HepG2 (cell line): Measurements from ENCODE around the gene TLNRD1. TPM values are rescaled to one million over a fixed set of nuclear protein-coding genes. Genes with fewer than 3 reads are reported as not detected.
A peak's percentile ranks its signal among the peaks of the same experiment; 100 is the strongest.

Experiments
- ATAC-seq: fragments of 200-7000 bp; cut with Tn5 transposase; 3 replicates; pipeline ENCODE4 v1.9.1; 2020; ENCODE audit warnings: mild to moderate bottlenecking, moderate library complexity
- BruUV-seq: library from RNA; stranded (reverse); fragments of 400-500 nt; replicated peaks from 2 replicates; lab custom pipeline; 2021; lab: Mats Ljungman, UMichigan
- CTCF ChIA-PET: fragments of 300-600 bp; formaldehyde crosslinking; extraction: SDS; loops from one replicate; lab custom pipeline; 2021; ENCODE audit warnings: low total read pairs, inconsistent platforms, low intra/inter-chr PET ratio; lab: Yijun Ruan, JAX
- POLR2A ChIA-PET: fragments of 350-600 bp; sonication (Branson Sonifier 250); formaldehyde crosslinking; loops from one replicate; lab custom pipeline; 2020; ENCODE audit warnings: antibody characterized with exemption, inconsistent platforms; lab: Yijun Ruan, JAX
- DNase-seq: peaks from one replicate; pipeline ENCODE4 v3.0.0-alpha.2; 2015; ENCODE audit warnings: low spot score
- FAIRE-seq: peaks from 3 replicates; lab custom pipeline; 2011; peaks lifted over from hg19 to GRCh38; lab: Jason Lieb, UNC
- H2AFZ ChIP-seq: one replicate; pipeline ENCODE4 v1.6.1; 2011; ENCODE audit warnings: low read length, inconsistent platforms
- H3K27ac ChIP-seq: fragments of 300-600 bp; 3 replicates; pipeline ENCODE4 v1.8.0; 2011; ENCODE audit warnings: mixed run types, mild to moderate bottlenecking, mixed read lengths, low read length, inconsistent platforms; ENCODE audit not compliant: insufficient read depth; ENCODE audit errors: extremely low read length
- H3K27me3 ChIP-seq, 2 experiments: fragments of 200-600 bp in 1 of 2; 2 replicates in 1 of 2; 3 replicates in 1 of 2; pipeline versions ENCODE4 v1.6.0 to v1.8.0; 2011; ENCODE audit warnings: low read length in 2 of 2, mild to moderate bottlenecking in 2 of 2, moderate library complexity in 2 of 2, inconsistent platforms in 1 of 2; ENCODE audit not compliant: insufficient read depth in 2 of 2, control insufficient read depth in 1 of 2
- H3K36me3 ChIP-seq, 2 experiments: fragments of 200-600 bp in 1 of 2; replicated peaks in 1 of 2; 2 replicates in 1 of 2; 3 replicates in 1 of 2; pipeline versions ENCODE4 v1.5.1 to v1.8.0; 2011; ENCODE audit warnings: low read length in 2 of 2, inconsistent platforms in 1 of 2; ENCODE audit not compliant: insufficient read depth in 2 of 2, control insufficient read depth in 1 of 2
- H3K4me1 ChIP-seq: 2 replicates; pipeline ENCODE4 v1.5.1; 2012; ENCODE audit warnings: low read length, inconsistent platforms; ENCODE audit not compliant: insufficient read depth
- H3K4me2 ChIP-seq: 2 replicates; pipeline ENCODE4 v1.6.0; 2011; ENCODE audit warnings: low read depth, low read length, inconsistent platforms
- H3K4me3 ChIP-seq, 3 experiments: fragments of 200-600 bp in 1 of 3; sonication (generic), shearing (Covaris generic) in 1 of 3; replicated peaks in 1 of 3; 2 replicates each; pipeline ENCODE4 v1.5.1; 2011 to 2016; ENCODE audit warnings: low read length in 3 of 3, inconsistent platforms in 2 of 3, low read depth in 2 of 3, mild to moderate bottlenecking in 2 of 3, control low read depth in 1 of 3, mixed read lengths in 1 of 3; ENCODE audit not compliant: insufficient read depth in 1 of 3
- H3K79me2 ChIP-seq: one replicate; pipeline ENCODE4 v1.6.1; 2011; ENCODE audit warnings: low read length, inconsistent platforms; ENCODE audit not compliant: insufficient read depth
- H3K9ac ChIP-seq: 2 replicates; pipeline ENCODE4 v1.6.0; 2011; ENCODE audit warnings: mild to moderate bottlenecking, low read depth, low read length, inconsistent platforms; ENCODE audit not compliant: insufficient read depth
- H3K9me3 ChIP-seq: 2 replicates; pipeline ENCODE4 v1.5.1; 2012; ENCODE audit warnings: mild to moderate bottlenecking, low read length
- H4K20me1 ChIP-seq: 2 replicates; pipeline ENCODE4 v1.6.0; 2011; ENCODE audit warnings: inconsistent platforms, mild to moderate bottlenecking, low read length, moderate library complexity; ENCODE audit not compliant: insufficient read depth
- AKAP8 ChIP-seq: sonication (generic); formaldehyde crosslinking; IDR thresholded peaks from 2 replicates; pipeline ENCODE4 v1.5.1; 2020; ENCODE audit warnings: mild to moderate bottlenecking, missing genetic modification reagents
- HNRNPH1 ChIP-seq: fragments of 200-400 bp; formaldehyde crosslinking; optimal IDR thresholded peaks from 2 replicates; pipeline ENCODE3; 2017; ENCODE audit warnings: mild to moderate bottlenecking, low read depth, low read length
- KDM6A ChIP-seq: IDR thresholded peaks from 2 replicates; pipeline ENCODE4 v1.6.1; 2016; ENCODE audit warnings: low read depth
- PRDM4 ChIP-seq: sonication (generic); formaldehyde crosslinking; IDR thresholded peaks from 2 replicates; pipeline ENCODE4 v1.9.0; 2021; ENCODE audit warnings: missing genetic modification reagents, borderline replicate concordance
- ZSCAN29 ChIP-seq: sonication (generic); formaldehyde crosslinking; conservative IDR thresholded peaks from 2 replicates; pipeline ENCODE4 v1.4.0; 2020; ENCODE audit warnings: mild to moderate bottlenecking, missing genetic modification reagents
- WGBS: methylation state at CpG from one replicate; pipeline ENCODE4 v1.1.6; 2017; ENCODE audit warnings: low lambda C conversion rate; 5-methylcytosine and 5-hydroxymethylcytosine counted together
- in situ Hi-C: cut with HindIII; loops from 2 replicates; pipeline ENCODE4 v1.10.0; 2017; ENCODE audit warnings: low pct_unique_long_range_greater_than_20kb; ENCODE audit not compliant: extremely low pct_ligation_motif_present
- intact Hi-C: fragments of 100-400 bp; cut with micrococcal nuclease; formaldehyde crosslinking; loops from one replicate; pipeline ENCODE4 v1.10.0; 2022; ENCODE audit not compliant: unreplicated experiment
- polyA plus RNA-seq, 8 experiments: library from polyadenylated mRNA; depleted of rRNA in 3 of 8; stranded (reverse) in 7 of 8; unstranded in 1 of 8; fragments of >200 nt; fragmentation: Illumina TruSeq in 4 of 8; extraction: Trizol in 4 of 8; gene quantifications; 2 replicates each; pipeline versions ENCODE4 v1.2.1 to v1.2.3, GENCODE V29; 2011 to 2016; ENCODE audit warnings: low read depth in 4 of 8, missing spikeins in 1 of 8, mixed read lengths in 1 of 8; ENCODE audit not compliant: insufficient read depth in 1 of 8
- total RNA-seq, 5 experiments: library from RNA; depleted of rRNA; stranded (reverse); fragments of >200 nt; fragmentation: Illumina TruSeq; extraction: Trizol; gene quantifications; 2 replicates each; pipeline ENCODE4 v1.2.3, GENCODE V29; 2016; ENCODE audit warnings: low read depth in 1 of 5

The TLNRD1 gene
- total and polyA plus RNA-seq, 2 of the 13 experiments (the other 11 are each of a cell fraction or from before 2014, with no cell fraction given), result 3.4 to 5.3 TPM

- TF ChIP-seq KDM6A (CRISPR knock-in tag) (no peak), HNRNPH1 (no peak), PRDM4 (CRISPR knock-in tag) (no peak), ZSCAN29 (CRISPR knock-in tag) (no peak)
Observed at GRCh38 chr15:80985981-80986380, 14.7 kb upstream of the TLNRD1 start (continued).

GRCh38 chr15:80986487-80986886 lies 14.2 kb upstream of the TLNRD1 start:
- H3K4me3 ChIP-seq, result no peak overlapping the region; a peak in 1 of 6 replicates
- POLR2A ChIA-PET, result no interaction called here
- no peak for TF ChIP-seq AKAP8 (CRISPR knock-in tag)
- FAIRE-seq (no peak), ATAC-seq (no peak), DNase-seq (no peak)
- H2AFZ ChIP-seq, result no peak overlapping the region
- peaks cover 39% of the 10 kb centered on the region for H3K4me1 ChIP-seq
- H3K36me3 ChIP-seq, result peaks cover 0 to 16% of the 10 kb centered on the region in 2 experiments; a peak in 3 of 5 replicates
- in situ Hi-C loops, result no loop called here
- H3K9me3 ChIP-seq, result no peaks in the 10 kb centered on the region
- intact Hi-C loops, result no loop called here
- CTCF ChIA-PET, result no interaction called here
- WGBS, result no CpG with 5 or more reads among the region's 1 CpG
- H4K20me1 ChIP-seq, result peaks cover 2% of the 10 kb centered on the region; the same call in 1 of the 2 replicates
- BruUV-seq, result no TSS peak
- no peak overlapping the region for H3K27ac ChIP-seq
- peaks cover 58% of the 10 kb centered on the region for H3K79me2 ChIP-seq
- no peaks in the 10 kb centered on the region; a peak in 1 of 5 replicates for H3K27me3 ChIP-seq
- no peak overlapping the region for H3K9ac ChIP-seq
- peak overlapping the region; percentile 34; the same call in 1 of the 2 replicates for H3K4me2 ChIP-seq
